ENCODE measurements around the gene TIMM23.

Gene TIMM23

GRCh38 chr10:46052791-46053375, 80.6 kb downstream of the TIMM23 start:
- DNase-seq (ENCODE audit: low spot score): no peak
